GM18511 (cell line): ENCODE results near the gene TNRC6C.
"Not testable (repeated sequence)": the region's sequence is repeated elsewhere in the genome, so short reads cannot be mapped to it uniquely, and the experiment has no call there.

Experiments used
- ATAC-seq: cut with Tn5 transposase; IDR thresholded peaks from one replicate; pipeline ENCODE4 v1.9.1; 2021; ENCODE audit warnings: mild to moderate bottlenecking, moderate library complexity; ENCODE audit not compliant: unreplicated experiment

The TNRC6C gene

DNA sequence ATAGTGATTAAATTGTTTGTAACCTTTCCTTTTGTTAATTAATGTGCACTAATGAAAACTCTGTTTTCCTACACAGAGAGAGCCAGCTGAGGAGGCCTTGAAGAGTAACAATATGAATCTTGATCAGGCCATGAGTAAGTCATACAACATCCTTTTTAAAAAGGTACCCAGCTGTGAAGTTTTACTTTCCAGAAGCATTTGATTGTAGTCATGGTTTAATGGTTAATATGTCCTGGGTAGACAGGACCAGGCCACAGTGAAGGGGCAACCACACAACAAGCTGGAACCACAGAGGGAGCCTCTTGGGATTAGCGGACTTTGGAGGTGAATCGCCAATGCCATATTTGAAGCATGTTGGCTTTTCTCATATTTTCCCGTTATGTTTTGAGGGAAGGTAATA is 114.5 kb downstream of the TNRC6C start:
- ATAC-seq = no peak

DNA sequence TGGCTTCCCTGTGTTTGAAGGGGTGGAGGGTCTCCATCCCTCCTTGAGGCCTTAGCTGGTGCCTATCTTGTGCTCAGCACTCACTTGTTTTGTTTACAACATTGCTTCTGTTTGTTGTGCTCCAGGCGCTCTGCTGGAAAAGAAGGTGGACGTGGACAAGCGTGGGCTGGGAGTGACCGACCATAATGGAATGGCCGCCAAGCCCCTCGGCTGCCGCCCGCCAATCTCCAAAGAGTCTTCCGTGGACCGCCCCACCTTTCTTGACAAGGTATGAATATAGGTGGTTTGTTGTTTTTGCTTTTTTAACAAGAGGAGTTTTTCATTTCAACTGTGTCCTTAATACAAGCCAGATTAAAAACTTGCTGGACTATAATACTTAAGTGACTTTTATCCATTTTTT is 116.5 kb downstream of the TNRC6C start:
- ATAC-seq = no peak

DNA sequence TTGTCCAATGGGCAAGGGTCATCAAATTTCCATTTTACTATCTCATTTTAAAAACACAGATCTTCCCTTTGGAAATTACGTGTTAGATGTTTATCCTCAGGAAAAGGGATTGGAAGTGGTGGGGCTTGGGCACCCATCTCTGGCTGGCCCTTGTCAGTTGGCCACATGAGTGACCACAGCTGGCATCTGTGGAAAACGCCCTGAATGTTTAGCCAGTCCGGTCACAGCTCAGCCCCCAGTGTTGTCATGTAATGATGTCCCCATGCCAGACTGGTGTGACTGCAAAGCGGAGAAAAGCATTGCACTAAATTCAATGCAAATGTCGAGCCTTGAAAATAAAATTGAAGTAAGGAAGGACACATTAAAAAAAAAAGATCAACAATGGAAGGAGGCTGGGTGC is 117.0 kb downstream of the TNRC6C start:
- ATAC-seq = no peak

DNA sequence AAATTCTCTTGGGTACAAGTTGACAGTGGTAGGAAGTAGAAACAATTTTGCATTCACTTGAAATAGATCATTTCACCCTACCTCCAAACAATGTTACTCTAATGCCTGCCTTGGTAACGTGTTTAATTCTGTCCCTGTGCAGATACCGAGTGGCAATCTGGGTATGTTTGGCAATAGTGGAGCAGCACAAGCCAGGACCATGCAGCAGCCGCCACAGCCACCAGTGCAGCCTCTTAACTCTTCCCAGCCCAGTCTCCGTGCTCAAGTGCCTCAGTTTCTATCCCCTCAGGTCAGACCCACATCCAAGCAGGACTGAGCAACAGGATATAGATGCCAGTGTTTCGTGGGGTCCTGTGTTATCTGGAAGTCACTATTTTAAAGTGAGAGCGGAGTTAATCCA is 120.8 kb downstream of the TNRC6C start:
- ATAC-seq = no peak

DNA sequence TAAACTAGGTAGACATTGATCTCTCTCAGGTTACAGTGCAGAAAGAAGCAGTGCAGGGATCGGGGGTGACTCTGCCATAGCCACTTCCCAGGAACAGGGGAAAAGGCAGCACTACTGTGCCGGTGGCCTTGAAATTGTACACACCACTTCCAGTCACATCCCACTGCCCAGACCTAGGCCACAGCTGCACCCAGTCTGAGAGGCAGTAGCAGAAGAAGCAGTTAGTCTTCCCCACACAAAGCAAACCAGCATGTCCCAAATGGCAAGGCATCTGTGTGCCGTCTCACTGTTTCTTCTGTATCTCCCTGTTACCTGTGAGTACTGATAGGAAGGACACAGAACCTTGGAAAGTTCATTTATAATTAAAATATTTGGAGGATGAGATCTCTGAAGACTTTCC is 123.0 kb downstream of the TNRC6C start:
- ATAC-seq = no peak

DNA sequence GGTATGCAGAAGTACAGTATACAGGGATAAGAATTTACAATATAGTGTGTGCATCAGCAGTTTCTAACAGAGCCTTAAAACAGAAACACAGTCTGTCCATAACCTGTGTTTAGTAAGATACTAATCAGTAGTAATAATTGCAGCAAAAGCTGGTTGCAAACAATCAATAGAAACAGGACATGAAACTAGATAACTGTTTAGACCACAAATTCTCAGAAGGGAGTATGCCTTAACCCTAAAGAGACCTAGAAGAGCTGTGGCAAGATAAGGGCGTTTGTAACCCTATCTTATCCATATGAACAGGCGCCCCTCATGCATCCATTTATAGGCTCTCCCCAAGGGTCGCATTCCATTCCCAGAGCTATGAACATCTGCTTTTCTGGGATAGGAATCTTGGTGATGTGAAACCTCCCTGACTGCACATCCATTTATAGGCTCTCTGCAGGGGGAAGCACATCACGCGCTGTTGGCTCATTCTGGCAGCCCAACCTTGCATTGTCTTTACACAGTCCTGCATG is 123.9 kb downstream of the TNRC6C start:
- not testable (repeated sequence) for ATAC-seq

DNA sequence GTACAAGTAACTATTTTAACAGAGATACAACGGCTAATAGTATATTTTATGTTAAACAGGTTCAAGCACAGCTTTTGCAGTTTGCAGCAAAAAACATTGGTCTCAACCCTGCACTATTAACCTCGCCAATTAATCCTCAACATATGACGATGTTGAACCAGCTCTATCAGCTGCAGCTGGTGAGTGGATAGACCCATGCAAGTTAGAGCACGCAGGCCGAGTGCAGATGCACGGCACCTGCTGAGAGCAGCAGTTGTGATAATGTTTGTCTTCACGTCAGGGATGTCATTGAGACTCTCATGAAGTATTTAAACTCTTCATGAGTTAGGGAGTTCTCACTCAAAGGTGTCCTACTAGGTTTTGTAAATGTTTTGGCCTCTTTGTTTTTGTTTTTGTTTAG is 124.5 kb downstream of the TNRC6C start:
- no peak for ATAC-seq

DNA sequence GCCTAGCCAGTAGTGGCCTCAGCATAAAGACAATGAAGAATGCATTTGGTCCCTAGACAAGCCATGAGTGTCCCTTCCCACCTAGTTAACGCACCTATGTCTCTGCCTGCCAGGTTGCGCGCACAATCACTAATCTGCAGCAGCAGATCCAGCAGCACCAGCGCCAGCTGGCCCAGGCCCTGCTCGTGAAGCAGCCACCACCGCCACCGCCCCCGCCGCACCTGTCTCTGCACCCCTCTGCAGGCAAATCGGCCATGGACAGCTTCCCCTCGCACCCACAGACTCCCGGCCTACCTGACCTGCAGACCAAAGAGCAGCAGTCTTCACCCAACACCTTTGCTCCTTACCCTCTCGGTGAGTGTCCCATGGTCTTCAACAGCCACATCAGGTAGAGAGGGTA is 128.2 kb downstream of the TNRC6C start:
- ATAC-seq = no peak

DNA sequence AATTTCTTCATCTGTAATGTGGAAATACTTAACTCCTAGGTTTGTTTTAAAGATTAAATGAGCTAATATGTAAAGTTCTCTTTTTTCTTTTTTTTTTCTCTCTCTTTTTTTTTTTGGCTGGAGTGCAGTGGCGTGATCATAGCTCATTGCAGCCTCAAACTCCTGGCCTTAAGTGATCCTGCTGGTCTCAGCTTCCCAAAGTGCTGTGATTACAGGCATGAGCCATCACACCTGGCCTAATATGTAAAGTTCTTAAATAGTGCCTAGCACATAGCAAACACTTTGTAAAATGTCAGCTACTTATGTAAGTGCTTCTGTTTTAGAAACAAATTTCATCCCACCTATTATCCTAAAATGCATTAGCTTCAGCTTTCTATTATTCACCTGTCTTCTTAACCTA is 130.0 kb downstream of the TNRC6C start:
- ATAC-seq = no peak

DNA sequence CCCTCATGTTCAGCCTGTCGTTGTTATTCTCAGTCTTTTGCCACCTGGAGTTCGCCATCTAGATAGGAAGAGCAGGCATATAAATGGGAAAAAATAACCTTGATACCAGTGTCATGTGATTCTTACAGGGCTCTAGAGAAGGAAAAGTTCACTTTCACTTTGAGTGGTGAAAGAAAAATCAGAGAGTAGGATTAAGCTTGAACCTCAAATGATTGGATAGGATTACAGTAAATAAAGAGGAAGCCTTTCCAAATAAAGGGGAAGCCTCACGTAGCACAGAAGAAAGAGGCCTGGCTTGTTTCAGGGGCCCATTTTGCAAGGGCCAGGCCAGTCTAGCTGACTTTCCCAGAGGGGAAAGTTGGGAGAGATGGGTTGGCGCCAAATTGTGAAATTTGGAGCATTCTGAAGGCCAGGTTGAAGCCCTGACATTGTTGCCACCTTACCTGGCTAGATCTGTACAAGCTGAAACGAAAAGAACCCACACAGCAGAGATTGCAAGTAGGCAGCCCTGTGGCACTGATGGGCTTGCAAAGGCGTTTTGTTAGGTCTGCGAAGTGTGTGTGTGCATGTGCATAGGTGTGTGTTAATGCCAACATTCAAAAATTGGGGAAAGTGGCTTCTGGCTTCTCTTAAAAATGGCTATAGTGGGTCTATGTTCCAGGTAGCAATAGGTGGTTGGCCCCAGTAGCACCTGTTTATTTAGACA is 131.2 kb downstream of the TNRC6C start:
- ATAC-seq = no peak

DNA sequence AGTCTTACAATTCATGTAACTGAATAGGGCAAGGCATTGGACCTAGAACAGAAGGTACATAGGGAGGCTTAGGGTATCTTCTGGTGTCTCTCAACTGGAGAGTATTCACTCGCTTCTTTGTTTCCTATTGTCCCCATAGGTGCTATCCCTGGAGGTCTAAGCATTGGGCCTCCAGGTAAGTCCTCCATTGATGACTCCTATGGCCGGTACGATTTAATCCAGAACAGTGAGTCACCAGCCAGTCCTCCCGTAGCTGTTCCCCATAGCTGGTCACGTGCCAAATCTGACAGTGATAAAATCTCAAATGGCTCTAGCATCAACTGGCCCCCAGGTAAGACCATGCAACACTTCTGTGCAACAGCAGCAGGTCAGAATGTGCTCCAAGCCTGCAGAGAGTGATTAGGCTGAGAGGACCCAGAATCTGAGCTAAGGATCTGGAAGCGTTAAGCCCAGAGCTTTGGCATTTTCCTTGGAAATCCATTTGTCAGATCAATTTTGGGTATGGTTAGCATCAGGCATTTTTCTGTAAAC is 134.4 kb downstream of the TNRC6C start:
- no peak for ATAC-seq

DNA sequence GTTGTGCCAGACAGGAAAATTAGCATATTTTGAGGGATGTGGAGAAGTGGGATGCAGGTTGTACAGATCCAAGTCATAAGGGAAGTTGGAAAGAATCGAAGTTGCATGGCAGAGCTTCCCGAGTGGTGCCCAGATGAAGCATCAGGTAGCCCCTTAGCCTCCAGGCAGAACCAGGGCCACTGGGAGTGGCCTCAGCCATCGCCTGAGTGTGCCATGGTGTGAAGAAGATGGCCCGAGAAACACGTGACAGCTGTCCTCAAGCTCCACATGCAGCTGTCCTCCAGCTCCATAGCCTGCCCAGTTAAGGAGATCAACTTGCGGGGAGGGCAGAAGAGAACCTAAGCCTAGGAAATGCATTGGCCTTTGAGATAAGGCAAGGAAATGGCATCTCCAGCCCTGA is 136.5 kb downstream of the TNRC6C start:
- ATAC-seq = no peak

DNA sequence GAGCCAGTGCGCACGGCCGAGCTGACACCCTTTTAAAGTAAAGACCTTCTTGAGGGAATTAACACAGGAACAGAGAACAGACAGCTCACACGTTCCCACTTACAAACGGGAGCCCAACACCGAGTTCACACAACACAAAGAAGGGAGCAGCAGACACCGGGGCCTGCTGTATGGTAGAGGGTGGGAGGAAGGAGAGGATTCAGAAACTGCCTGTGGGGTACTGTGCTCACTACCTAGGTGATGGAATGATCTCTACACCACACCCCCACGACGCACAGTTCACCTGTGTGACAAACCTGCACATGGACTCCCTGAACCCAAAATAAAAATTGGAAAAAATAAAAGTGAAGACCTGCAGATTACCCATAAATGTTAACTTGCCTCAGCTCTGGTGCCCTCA is 137.6 kb downstream of the TNRC6C start:
- no peak for ATAC-seq

DNA sequence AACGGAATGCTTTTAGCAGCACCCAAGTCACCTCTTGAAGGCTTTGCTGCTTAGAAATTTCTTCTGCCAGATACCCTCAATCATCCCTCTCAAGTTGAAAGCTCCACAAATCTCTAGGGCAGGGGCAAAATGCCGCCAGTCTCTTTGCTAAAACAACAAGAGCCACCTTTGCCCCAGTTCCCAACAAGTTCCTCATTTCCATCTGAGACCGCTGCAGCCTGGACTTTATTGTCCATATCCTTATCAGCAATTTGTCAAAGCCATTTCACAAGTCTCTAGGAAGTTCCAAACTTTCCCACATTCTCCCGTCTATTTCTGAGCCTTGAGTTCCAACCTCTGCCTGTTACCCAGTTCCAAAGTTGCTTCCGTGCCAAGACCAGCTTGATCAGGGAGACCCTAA is 142.6 kb downstream of the TNRC6C start:
- ATAC-seq = no peak

DNA sequence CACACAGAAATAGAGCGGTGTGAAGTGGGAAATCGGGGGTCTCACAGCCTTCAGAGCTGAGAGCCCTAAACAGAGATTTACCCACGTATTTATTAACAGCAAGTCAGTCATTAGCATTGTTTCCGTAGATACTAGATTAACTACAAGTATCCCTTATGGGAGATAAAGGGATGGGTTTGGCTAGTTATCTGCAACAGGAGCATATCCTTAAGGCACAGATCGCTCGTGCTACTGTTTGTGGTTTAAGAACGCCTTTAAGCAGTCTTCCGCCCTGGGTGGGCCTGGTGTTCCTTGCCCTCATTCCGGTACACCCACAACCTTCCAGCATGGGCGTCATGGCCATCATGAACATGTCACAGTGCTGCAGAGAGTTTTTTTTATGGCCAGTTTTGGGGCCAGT is 143.0 kb downstream of the TNRC6C start:
- no peak for ATAC-seq

DNA sequence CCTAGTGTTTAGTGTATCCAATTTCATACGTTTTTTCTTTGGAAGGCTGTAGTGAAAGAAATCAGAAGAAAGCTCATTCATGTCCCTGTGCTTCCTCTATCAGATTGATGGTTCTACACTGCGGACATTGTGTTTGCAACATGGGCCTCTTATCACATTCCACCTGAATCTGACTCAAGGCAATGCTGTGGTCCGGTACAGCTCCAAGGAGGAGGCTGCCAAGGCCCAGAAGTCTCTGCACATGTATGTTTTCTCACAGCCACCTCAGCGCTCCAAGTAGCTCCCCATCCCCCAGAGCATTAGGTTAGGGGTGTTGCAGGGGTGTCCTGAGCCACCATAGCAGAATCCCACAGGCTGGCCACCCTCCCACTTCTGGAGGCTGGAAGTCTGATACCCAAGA is 144.8 kb downstream of the TNRC6C start:
- no peak for ATAC-seq

DNA sequence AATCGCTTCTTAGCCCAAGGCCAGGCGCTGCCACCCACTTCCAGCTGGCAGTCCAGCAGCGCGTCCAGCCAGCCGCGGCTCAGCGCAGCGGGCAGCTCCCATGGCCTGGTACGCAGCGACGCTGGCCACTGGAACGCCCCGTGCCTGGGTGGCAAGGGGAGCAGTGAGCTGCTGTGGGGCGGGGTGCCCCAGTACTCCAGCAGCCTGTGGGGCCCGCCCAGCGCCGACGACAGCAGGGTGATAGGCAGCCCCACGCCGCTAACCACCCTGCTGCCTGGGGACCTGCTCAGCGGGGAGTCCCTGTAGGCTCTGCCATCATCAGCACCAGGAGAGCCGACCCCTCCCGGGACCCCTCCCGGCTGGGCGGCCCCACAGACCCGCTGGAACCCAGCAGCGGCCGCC is 146.0 kb downstream of the TNRC6C start:
- no peak for ATAC-seq

DNA sequence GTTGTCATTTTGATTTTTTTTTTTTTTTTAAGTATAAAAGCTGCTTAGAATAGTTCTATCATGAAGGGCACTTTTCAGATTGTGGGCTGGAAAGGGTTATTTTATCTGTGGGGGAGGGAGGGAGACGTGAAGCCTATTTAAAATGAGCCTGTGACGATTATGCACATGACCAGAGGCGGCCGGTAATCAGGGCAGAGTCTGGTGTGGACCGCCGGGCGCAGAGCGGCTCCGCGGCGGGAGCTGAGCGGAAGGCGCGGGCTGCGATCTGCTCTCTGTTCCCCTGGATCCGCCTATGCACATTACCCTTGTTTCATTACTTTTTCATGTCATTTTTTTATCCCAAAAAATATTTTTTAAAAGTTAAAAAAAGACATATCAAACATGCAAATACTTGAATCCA is 146.6 kb downstream of the TNRC6C start:
- ATAC-seq = no peak

DNA sequence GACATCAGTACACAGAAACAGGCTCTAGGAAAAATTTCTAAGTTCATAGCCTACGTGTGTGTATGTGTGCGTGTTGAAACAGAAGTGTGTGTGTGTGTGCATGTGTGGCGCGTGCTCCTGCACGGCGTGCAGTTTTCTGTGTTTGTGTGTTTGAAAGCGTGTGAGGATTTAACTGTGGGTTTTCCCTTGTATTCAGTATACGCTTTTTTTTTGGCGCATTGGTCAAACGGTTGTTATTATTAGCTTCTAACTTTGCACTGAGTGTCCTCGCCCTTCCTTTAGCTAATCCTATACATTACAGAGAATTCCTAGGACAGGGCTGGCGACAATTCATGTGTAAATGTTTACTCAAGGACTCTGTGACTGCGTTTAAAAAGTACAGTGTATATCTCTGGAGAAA is 147.0 kb downstream of the TNRC6C start:
- no peak for ATAC-seq

DNA sequence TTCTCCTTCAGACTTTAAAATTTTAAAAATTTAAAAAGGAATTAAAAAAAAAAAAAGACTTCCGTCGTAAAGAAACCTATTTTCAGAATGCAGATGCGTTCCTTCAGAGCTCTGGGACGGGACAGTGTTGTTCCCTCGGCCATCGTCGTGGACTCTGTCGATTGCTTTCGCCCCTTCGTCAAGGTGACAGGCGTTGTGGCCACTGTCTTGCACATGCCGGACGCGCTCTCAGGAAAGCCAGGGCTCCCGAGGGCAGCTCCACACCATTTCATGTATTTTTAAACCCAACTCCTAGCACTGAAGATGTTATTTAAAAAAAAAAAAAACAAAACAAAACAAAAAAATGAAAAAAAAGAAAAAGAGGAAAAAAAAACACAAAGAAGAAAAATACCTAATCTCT is 147.7 kb downstream of the TNRC6C start:
- ATAC-seq = no peak

DNA sequence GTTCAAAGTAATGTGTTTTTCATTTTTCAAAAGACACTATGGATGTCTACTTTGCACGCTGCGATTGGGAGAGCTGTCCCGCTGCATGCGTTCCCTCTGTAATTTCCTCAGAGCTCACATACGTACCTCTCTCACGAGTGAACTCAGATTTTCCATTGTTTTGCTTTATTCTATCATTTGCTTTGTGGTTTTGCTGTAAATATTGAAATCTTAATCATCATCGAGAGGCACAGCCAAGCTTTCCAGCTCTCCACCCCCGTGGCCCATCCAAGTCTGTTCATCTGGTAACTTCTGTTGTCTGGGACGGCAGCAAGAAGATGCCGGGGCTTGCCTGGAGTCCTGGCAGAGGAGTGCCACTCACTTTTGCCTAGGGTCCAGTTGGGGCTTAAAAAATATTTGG is 149.0 kb downstream of the TNRC6C start:
- ATAC-seq = no peak

DNA sequence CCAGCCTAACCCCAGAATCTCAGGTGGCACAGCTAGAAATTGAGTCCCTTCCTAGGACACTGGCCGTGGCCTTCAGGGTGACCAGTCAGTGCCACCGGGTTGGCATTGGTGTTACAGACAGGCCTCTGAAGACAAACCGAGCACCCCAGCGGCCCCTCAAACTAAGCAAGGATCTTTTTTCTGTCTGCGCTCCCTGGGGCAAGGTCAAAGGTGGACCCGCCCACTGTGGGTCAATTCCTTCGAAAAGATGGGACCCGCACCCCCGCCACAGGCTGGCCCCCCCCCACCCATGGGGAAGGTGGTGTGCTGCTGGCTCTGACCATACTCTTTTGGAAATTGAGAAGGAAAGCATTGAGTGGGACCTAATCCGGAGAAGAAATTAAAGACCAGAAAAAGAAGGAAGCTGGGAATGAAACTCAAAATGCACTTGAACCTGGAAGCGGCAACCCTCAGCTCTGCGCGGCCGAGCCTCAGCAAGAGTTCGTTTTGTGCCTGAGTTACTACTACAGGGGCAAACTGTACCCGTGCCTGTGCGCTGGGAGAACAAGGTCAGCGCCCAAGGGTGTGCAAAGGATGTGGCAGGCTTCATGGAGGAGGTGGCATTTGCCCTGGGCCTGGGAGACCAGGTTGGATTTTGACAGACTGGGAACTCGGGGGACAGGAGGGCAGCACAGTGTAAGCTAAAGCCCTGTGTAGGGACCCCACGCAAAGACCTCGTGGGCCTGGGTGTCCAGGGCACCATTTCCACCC is 149.6 kb downstream of the TNRC6C start:
- no peak for ATAC-seq
